DMS79 treated with DMSO at 0.1 percent for 48 hours (cell line): Measurements from ENCODE around the gene NEDD4L.
"Not testable (repeated sequence)": the region's sequence is repeated elsewhere in the genome, so short reads cannot be mapped to it uniquely, and the experiment has no call there.

Experiments
- DNase-seq: peaks from one replicate; lab custom pipeline; 2025; lab: John Stamatoyannopoulos, UW

Gene NEDD4L

GRCh38 chr18:58241026-58241679 lies 197.1 kb downstream of the NEDD4L start:
- no peak for DNase-seq

GRCh38 chr18:58241877-58242276 lies 197.9 kb downstream of the NEDD4L start:
- peak; percentile 45 for DNase-seq

DNA sequence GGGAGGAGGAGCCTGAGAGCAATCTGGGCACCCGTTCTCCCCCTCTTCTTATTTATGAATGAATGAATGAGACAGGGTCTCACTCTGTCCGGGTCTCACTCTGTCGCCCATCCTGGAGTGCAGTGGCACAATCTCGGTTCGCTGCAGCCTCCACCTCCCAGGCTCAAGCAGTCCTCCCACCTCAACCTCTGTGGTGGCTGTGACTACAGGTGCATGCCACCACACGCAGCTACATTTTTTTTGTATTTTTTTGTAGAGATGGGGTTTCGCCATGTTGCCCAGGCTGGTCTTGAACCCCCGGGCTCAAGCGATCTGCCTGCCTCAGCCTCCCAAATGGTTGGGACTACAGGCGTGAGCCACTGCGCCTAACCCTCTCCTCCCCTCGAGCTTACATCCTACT lies 198.4 kb downstream of the NEDD4L start:
- DNase-seq, result no peak

GRCh38 chr18:58242968-58243367 lies 198.9 kb downstream of the NEDD4L start:
- no peak for DNase-seq

DNA sequence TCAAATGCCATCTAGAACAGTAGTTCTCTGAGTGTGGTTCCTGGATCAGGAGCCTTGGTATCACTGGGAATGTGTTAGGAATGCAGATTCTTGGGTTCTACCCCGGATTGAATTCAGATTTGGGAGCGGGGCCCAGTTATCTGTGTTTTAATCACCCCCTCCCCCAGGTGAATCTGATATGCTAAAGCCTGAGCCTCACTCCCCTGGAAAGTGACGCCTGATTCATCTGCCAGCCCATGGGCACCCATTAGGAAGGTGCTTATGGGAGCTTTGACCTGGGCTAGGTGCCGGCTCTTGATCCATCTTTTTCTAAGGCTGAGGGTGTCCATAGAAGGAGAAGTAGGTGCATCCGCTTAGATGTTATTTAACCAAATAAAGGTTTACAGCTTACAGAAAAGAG lies 199.4 kb downstream of the NEDD4L start:
- DNase-seq, result no peak

DNA sequence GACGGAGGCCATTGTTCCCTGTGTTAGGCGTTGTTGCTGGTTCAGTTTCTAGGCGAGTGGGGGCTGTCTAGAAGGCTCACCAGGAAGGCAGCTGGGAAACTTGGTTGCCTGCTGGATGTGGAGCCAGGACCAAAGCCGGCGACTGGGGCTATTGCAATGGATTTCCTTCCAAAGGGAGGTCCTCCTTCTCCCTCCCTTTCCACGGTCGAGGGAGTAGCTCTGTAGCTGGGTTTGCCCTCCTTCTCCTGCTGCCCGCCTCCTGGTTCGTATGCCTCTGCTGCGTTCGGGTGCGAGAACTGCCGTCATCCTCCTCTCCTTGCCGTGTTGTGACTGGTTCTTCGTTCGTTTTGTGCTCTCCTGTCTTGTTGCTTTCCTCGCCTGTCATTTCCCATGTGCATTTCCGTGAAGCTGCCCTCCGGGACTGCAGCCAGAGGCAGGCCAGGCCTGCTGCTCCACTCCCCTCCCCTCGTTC lies 203.4 kb downstream of the NEDD4L start:
- DNase-seq, result no peak

DNA sequence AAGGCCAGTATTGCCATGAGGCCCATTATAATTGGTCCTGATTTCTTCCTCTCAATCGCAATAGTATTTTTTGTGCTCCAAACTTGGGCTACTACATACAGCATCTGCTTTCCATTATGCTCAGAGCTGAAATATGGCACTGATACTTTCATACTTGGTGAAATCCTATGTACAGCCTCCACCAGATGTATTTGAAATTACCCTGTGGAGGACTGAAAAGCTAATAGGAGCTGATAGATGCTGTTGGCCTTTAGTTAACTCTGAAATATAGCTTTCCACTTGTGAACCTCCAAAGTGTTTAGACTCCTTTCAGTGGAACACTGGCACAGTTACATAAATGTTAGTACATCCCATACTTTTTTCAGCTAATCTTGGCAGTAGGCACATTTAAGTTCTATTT lies 205.7 kb downstream of the NEDD4L start:
- no peak for DNase-seq

DNA sequence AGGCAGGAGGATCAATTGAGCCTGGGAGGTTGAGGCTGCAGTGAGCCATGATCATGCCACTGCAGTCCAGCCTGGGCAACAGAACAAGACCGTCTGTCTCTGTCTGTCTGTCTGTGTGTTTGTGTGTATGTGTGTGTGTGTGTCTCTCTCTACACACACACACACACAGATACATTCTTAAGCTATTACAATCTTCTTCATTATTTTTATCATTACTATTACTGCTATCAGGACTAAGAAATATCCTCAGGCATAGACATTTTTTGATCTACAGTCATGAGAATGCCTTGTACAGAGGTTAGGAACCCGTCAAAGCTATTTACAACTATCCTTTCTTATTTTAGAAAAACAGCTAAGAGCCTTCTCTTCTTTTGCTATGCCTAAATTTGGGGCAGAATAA lies 207.4 kb downstream of the NEDD4L start:
- DNase-seq, result no peak

- no peak for DNase-seq
Measured at GRCh38 chr18:58252166-58252565, 208.1 kb downstream of the NEDD4L start.

GRCh38 chr18:58253318-58253717 lies 209.3 kb downstream of the NEDD4L start:
- DNase-seq, result no peak

- no peak for DNase-seq
Measured at GRCh38 chr18:58253871-58254270, 209.8 kb downstream of the NEDD4L start.

DNA sequence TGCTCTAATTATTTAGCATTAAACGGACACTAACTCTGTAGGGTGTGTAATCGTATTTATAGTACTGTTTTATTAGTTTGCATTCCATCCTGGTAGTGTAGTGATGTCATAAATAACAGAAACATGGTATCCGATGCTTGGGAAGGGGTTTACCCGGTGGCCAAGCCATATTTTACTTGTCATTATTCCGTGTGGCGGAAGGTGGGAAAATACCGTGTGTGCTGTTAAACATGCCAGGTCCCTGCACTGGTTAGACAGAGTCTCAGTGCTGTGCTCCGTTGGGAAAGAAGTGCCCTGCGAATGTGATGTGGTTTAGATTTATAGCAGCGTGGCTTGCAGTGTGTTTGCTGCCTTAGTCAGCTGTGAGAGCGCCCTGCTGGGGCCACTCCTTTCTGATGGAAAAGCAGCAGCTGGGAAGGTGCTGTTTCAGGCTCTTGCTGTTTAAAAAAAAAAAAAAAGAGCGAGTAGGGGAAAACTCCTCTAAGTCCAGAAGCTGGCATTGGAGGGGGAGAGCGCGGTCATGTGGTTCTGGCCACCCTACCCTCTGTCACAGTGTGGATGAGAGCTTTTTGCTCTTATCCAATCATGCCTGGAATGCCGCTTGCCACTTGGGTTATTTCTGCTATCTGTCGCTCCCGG lies 211.0 kb downstream of the NEDD4L start:
- DNase-seq, result peak; percentile 88

DNA sequence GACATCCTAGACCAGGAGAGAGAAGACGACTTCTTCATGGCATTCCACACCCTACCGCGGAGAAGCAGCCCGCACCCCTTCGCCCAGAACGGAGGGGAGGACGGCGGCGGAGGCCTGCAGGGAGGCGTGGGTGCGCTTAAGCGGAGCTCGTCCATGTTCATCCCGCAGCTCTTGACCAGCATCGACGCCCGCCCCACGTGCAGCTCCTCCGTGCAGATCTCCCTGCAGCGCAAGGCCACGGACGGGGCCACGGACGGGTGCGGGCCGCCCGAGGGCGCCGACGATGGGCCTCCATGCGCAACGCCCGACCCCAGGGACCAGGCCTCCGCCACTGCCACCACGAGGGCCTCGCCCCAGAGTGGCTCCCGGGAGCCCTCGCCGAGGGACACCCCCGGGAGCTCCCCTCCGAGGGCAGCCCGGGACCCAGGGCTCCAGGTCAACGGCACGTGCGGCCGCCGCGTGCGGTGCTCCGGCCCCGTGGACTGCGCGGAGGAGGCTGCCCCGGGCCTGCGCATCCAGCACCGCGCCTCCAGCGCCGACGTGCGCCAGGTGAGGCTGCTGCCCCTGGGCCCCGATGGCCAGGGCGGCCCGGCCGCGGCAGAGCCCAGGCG lies 211.8 kb downstream of the NEDD4L start:
- no peak for DNase-seq

- DNase-seq, result no peak
Measured at GRCh38 chr18:58256316-58257080, 212.5 kb downstream of the NEDD4L start.

DNA sequence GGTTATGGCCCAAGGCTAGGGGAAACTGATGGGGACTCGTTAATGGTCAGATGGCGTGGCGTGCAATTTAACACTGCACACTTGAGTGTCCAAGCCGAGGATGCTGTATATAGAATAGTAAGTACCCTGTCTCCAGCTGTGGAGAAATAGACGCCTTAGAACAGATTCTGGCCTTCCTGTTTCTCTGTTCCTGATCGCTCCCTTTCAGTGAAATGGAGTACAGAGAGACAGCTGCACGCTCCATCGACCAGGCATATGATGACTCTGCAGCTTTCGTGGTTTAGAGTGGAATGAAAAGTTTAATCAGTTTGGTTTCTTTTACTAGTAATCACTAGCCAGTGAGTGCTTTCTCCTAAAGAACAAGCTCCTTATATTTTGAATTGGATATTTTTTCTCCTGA lies 213.4 kb downstream of the NEDD4L start:
- peak; percentile 62 for DNase-seq

DNA sequence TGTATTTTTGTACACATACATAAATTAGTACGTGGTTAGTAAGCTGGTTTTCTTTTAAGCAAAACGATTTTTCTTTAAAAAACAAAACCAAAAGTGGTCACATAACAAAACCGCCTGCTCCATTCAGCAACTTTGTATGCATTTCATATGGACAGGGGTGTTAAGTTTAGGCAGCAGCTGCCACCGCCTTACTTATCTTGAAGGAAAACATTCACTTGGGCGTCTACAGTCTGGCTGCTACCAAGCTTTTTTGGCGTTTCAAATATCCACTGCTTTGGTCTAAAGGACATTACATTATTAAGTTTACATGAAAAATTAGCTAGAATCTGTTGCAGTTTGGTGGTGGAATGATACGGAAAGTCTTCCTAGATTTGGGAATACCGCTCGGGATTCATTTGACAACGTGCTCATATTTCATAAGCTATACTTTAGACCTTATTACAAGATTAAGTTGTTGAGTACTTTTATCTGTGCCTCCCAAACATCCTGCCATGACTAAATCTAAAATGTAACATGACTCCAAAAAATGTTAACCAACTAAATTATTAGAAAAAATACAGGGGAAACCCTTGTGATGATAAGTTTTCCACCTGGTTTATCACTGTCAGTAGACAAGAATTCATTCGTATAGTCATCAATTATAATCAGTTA lies 214.8 kb downstream of the NEDD4L start:
- DNase-seq, result no peak

DNA sequence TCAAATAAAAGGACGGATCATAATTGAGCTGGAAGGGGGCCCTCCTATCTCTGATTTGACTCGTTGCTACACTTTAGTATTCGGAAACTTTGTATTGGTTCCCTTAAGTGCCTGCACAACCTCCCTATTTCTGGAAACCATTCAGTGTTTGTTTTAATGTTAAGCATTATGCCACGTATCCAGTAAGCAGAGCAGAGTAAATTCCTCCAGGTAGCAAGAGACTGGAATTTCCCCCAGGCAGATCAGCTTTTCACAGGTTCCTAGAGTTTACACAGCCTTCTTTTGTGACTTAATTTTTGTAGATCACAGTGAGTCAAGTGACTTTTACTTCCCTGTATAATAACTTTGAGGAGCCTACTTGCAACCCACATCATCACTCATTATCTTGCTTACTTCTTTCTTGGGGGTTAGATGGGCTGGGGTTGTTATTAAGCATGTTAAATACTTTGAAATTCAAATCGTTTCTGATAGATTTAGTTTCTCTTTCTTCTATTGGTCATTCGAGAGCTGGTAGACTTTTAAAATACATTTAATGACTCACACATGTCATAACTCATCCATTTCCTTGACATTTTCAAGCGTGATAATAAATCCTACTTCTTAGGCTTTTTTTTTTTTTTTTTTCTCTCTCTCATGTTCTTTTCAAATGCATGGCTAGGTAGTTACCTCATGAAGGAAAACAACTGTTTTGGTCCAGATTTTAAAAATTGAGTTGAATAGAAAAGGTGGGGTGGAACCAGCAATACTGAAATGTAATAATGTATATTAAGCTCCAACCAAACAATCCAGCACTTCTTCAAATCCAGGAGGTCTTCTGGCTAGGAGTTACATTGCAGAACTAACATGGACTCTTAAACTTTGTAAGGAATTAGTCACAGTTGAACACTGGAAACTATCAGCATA lies 219.3 kb downstream of the NEDD4L start:
- DNase-seq, result no peak

GRCh38 chr18:58264075-58264474 lies 220.0 kb downstream of the NEDD4L start:
- no peak for DNase-seq

DNA sequence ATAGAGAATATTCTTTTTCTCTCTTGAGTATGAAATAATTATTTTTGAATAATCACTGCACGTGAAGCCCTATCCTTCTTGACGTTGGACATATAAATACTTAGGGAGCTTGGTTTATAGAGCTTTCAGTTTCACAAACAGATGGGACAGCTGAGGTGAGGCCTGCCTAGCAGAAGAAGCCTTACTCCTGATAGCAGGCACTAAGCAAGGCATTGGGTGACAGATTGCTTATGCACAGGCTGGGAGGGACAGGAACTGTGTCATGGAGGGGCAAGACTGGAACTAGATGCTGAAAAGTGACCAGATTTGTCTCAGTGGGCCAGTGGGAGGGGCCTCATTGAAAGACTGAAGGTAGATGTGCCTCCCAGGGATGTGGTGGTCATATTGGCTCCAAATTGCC lies 220.8 kb downstream of the NEDD4L start:
- DNase-seq, result no peak

GRCh38 chr18:58265489-58265888 lies 221.5 kb downstream of the NEDD4L start:
- not testable (repeated sequence) for DNase-seq

GRCh38 chr18:58266291-58266690 lies 222.3 kb downstream of the NEDD4L start:
- DNase-seq, result no peak
